IMR-90 (cell line): ENCODE results near the gene MSRB1. TPM values are rescaled to one million over a fixed set of nuclear protein-coding genes. Genes with fewer than 3 reads are reported as not detected.
A peak's percentile ranks its signal among the peaks of the same experiment; 100 is the strongest.

Experiments used
- ATAC-seq: fragments of 200-7000 bp; cut with Tn5 transposase; 2 replicates; pipeline ENCODE4 v1.9.1; 2020; ENCODE audit warnings: low read depth, mild to moderate bottlenecking, moderate library complexity
- BruUV-seq: library from RNA; stranded (reverse); fragments of 400-500 nt; replicated peaks from 2 replicates; lab custom pipeline; 2021; lab: Mats Ljungman, UMichigan
- CTCF ChIA-PET: fragments of 300-600 bp; formaldehyde crosslinking; extraction: SDS; loops from one replicate; lab custom pipeline; 2021; ENCODE audit warnings: antibody characterized with exemption; lab: Yijun Ruan, JAX
- POLR2A ChIA-PET: fragments of 300-600 bp; sonication (Branson Sonifier 250); formaldehyde crosslinking; loops from one replicate; lab custom pipeline; 2022; ENCODE audit warnings: antibody characterized with exemption; ENCODE audit not compliant: unreplicated experiment; lab: Charles Lee
- DNase-seq: peaks from one replicate; pipeline ENCODE4 v3.0.0; 2013
- H2AFZ ChIP-seq: replicated peaks from 2 replicates; pipeline ENCODE3; 2013; ENCODE audit warnings: low read length, mild to moderate bottlenecking; ENCODE audit not compliant: poor library complexity
- H2AK5ac ChIP-seq: 2 replicates; pipeline ENCODE4 v1.6.1; 2013; ENCODE audit warnings: low read depth, low read length, inconsistent platforms
- H2AK9ac ChIP-seq: replicated peaks from 2 replicates; pipeline ENCODE3; 2013; ENCODE audit warnings: mild to moderate bottlenecking, low read depth, low read length, moderate library complexity; ENCODE audit not compliant: poor library complexity
- H2BK120ac ChIP-seq: 2 replicates; pipeline ENCODE4 v1.6.1; 2013; ENCODE audit warnings: low read depth, low read length, inconsistent platforms
- H2BK15ac ChIP-seq: 3 replicates; pipeline ENCODE4 v1.6.1; 2013; ENCODE audit warnings: low read depth, low read length, inconsistent platforms
- H2BK20ac ChIP-seq: 2 replicates; pipeline ENCODE4 v1.6.1; 2013; ENCODE audit warnings: low read depth, mild to moderate bottlenecking, inconsistent platforms, low read length, moderate library complexity
- H2BK5ac ChIP-seq: 2 replicates; pipeline ENCODE4 v1.6.1; 2013; ENCODE audit warnings: mild to moderate bottlenecking, low read depth, low read length, inconsistent platforms; ENCODE audit not compliant: poor library complexity, severe bottlenecking
- H3K14ac ChIP-seq: replicated peaks from 2 replicates; pipeline ENCODE4 v1.6.1; 2013; ENCODE audit warnings: low read depth, low read length, inconsistent platforms
- H3K18ac ChIP-seq: 2 replicates; pipeline ENCODE4 v1.6.1; 2013; ENCODE audit warnings: low read depth, low read length, control low read depth
- H3K23ac ChIP-seq: 2 replicates; pipeline ENCODE4 v1.6.1; 2013; ENCODE audit warnings: low read depth, low read length, inconsistent platforms
- H3K27ac ChIP-seq: 2 replicates; pipeline ENCODE4 v1.5.1; 2013; ENCODE audit warnings: mild to moderate bottlenecking, control low read depth, low read length; ENCODE audit not compliant: insufficient read depth
- H3K27me3 ChIP-seq: 2 replicates; pipeline ENCODE4 v1.6.1; 2013; ENCODE audit warnings: low read length; ENCODE audit not compliant: control insufficient read depth, insufficient read depth
- H3K36me3 ChIP-seq: 2 replicates; pipeline ENCODE4 v1.6.1; 2013; ENCODE audit warnings: low read length, mixed read lengths; ENCODE audit not compliant: control insufficient read depth, insufficient read depth
- H3K4ac ChIP-seq: 2 replicates; pipeline ENCODE4 v1.6.1; 2013; ENCODE audit warnings: low read depth, low read length, inconsistent platforms
- H3K4me1 ChIP-seq: 2 replicates; pipeline ENCODE4 v1.6.1; 2013; ENCODE audit warnings: low read length, mixed read lengths; ENCODE audit not compliant: control insufficient read depth, insufficient read depth
- H3K4me2 ChIP-seq: 2 replicates; pipeline ENCODE4 v1.6.1; 2013; ENCODE audit warnings: low read depth, mild to moderate bottlenecking, control low read depth, low read length, moderate library complexity
- H3K4me3 ChIP-seq: 2 replicates; pipeline ENCODE4 v1.5.1; 2013; ENCODE audit warnings: low read depth, mild to moderate bottlenecking, control low read depth, low read length, moderate library complexity; ENCODE audit not compliant: insufficient read depth
- H3K56ac ChIP-seq: 2 replicates; pipeline ENCODE4 v1.6.1; 2013; ENCODE audit warnings: low read length, inconsistent platforms; ENCODE audit not compliant: insufficient read depth; ENCODE audit errors: extremely low read depth
- H3K79me1 ChIP-seq, 2 experiments: 2 replicates each; pipeline ENCODE4 v1.6.1; 2013; ENCODE audit warnings: low read length in 2 of 2, inconsistent platforms in 1 of 2, low read depth in 1 of 2
- H3K9ac ChIP-seq: 2 replicates; pipeline ENCODE4 v1.6.1; 2013; ENCODE audit warnings: low read depth, low read length, control low read depth
- H3K9me1 ChIP-seq: 2 replicates; pipeline ENCODE4 v1.6.1; 2013; ENCODE audit warnings: low read length, inconsistent platforms; ENCODE audit not compliant: insufficient read depth
- H3K9me3 ChIP-seq: 2 replicates; pipeline ENCODE4 v1.6.1; 2013; ENCODE audit warnings: low read length; ENCODE audit not compliant: control insufficient read depth, insufficient read depth
- H4K20me1 ChIP-seq: 2 replicates; pipeline ENCODE4 v1.6.1; 2013; ENCODE audit warnings: low read length, inconsistent platforms; ENCODE audit not compliant: insufficient read depth
- H4K5ac ChIP-seq: 2 replicates; pipeline ENCODE4 v1.6.1; 2013; ENCODE audit warnings: mild to moderate bottlenecking, low read depth, low read length, control low read depth
- H4K8ac ChIP-seq, 2 experiments: 2 replicates each; pipeline ENCODE4 v1.6.1; 2013; ENCODE audit warnings: low read depth in 2 of 2, low read length in 2 of 2, control low read depth in 1 of 2, inconsistent platforms in 1 of 2
- H4K91ac ChIP-seq: 2 replicates; pipeline ENCODE4 v1.6.1; 2013; ENCODE audit warnings: low read depth, low read length, inconsistent platforms; ENCODE audit not compliant: insufficient read depth
- MXI1 ChIP-seq: IDR thresholded peaks from 2 replicates; pipeline ENCODE4 v1.6.1; 2012; ENCODE audit warnings: low read depth, mild to moderate bottlenecking, low read length, moderate library complexity, borderline replicate concordance
- WGBS, 2 experiments: methylation state at CpG; one replicate each; pipeline versions ENCODE4 v1.1.5 to v1.1.7; 2013; ENCODE audit warnings: missing lambda C conversion rate in 2 of 2; ENCODE audit not compliant: insufficient read length in 1 of 2; ENCODE audit errors: extremely low coverage in 2 of 2; 5-methylcytosine and 5-hydroxymethylcytosine counted together
- dilution Hi-C: fragments of 300-500 bp; cut with HindIII; formaldehyde crosslinking; loops from one replicate; pipeline ENCODE4 v1.14.3; 2018; ENCODE audit warnings: low sequenced_read_pairs; ENCODE audit not compliant: unreplicated experiment
- in situ Hi-C: fragments of 300-500 bp; cut with MboI; formaldehyde crosslinking; loops from 3 replicates; pipeline ENCODE4 v1.14.3; 2019; ENCODE audit warnings: low sequenced_read_pairs, inconsistent platforms, mixed read lengths
- intact Hi-C: fragments of 100-400 bp; cut with micrococcal nuclease; formaldehyde crosslinking; loops from 2 replicates; pipeline ENCODE4 v1.10.0; 2022
- polyA plus RNA-seq, 3 experiments: library from polyadenylated mRNA; depleted of rRNA; stranded (reverse); fragments of >200 nt; gene quantifications; 2 replicates each; pipeline ENCODE4 v1.2.3, GENCODE V29; 2012; ENCODE audit warnings: low replicate concordance in 1 of 3
- total RNA-seq: library from RNA; depleted of rRNA; stranded (reverse); fragments of >200 nt; gene quantifications from 2 replicates; pipeline ENCODE4 v1.2.3, GENCODE V29; 2012
- TF ChIP-seq, protein P1 (sequence below): conservative IDR thresholded peaks from 2 replicates; pipeline ENCODE4 v1.5.1; 2012; ENCODE audit warnings: mild to moderate bottlenecking, low read depth, low read length, improper control_type of control experiment

MSRB1 gene
- total and polyA plus RNA-seq, 2 of the 4 experiments (the other 2 are of a cell fraction) = 17.0 to 32.3 TPM

DNA sequence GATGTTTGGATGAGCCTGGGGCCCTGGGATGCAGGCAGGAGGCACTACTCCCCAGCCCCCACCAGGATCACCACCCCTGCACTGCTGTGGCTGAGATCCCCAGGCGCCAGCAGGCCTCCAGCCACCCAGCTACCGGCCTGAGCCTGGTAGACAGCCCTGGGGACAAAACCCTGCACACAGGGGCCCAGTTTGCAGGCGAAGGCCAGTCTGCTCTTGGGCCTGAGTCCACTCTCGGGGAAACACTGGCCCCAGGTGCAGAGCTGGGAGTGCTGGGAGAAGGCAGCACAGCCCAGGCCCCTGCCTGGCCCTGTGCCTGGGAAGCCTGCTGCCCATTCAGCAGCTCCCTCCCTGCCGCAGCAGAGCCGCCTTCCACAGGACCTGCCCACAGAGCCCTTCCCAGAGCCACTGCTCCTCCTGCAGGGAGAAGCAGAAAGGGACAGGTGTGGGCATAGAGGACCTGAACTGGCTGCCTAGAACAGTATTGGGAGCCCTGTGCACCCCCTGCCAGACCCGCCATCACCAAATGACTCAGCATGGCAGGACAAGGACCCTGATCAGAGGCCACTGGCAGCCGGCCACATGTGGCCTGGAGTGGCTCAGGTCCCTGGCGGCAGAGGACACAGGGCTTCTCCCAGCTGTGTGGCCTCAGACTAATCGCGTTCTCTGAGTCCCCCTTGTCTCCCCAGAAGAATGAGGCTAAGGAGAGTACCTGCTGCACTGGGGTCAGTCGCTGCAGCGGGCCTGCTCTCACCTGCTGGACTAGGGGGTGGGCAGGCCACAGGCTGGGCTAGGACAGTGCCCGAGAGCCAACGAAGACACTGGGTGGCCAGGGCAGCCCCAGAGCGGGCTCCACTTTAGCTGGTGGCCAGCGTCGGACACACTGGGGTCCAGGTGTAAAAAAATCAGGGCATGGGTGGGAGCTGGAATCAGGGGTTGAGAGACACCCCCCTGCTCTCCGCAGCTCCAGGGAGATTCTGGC lies 10.7 kb downstream of the MSRB1 start:
- Histone ChIP-seq H3K27ac (no peak overlapping the region), H3K4ac (no peak overlapping the region), H4K8ac (no peak overlapping the region), H3K36me3 (peaks cover 2% of the 10 kb centered on the region; the same call in 1 of the 2 replicates), H2AK9ac (no peak overlapping the region), H3K4me3 (no peak overlapping the region), H2BK120ac (no peak overlapping the region), H2BK20ac (no peak overlapping the region), H3K18ac (no peak overlapping the region), H2AFZ (peak overlapping the region; percentile 32), H3K9ac (no peak overlapping the region), H3K23ac (no peak overlapping the region), H4K20me1 (no peaks in the 10 kb centered on the region), H3K4me1 (no peaks in the 10 kb centered on the region), H3K14ac (no peak overlapping the region), H2BK5ac (no peak overlapping the region), H2AK5ac (no peak overlapping the region), H3K79me1 (no peaks in the 10 kb centered on the region), H3K9me1 (no peaks in the 10 kb centered on the region), H3K56ac (no peak overlapping the region), H3K27me3 (peaks cover 4% of the 10 kb centered on the region; the same call in 1 of the 2 replicates), H4K5ac (no peak overlapping the region), H3K9me3 (no peaks in the 10 kb centered on the region), H2BK15ac (no peak overlapping the region), H4K91ac (no peak overlapping the region), H3K4me2 (no peak overlapping the region)
- ChIA-PET POLR2A (no interaction called here), CTCF (no interaction called here)
- ATAC-seq = no peak
- DNase-seq = no peak
- intact Hi-C loops (no loop called here), in situ Hi-C loops (loop anchor here (5.0 kb wide), 1 partner anchor 70 kb away; no protein-coding TSS in a partner anchor), dilution Hi-C loops (no loop called here)
- no peak for TF ChIP-seq MXI1
- TF ChIP-seq, protein P1, sequence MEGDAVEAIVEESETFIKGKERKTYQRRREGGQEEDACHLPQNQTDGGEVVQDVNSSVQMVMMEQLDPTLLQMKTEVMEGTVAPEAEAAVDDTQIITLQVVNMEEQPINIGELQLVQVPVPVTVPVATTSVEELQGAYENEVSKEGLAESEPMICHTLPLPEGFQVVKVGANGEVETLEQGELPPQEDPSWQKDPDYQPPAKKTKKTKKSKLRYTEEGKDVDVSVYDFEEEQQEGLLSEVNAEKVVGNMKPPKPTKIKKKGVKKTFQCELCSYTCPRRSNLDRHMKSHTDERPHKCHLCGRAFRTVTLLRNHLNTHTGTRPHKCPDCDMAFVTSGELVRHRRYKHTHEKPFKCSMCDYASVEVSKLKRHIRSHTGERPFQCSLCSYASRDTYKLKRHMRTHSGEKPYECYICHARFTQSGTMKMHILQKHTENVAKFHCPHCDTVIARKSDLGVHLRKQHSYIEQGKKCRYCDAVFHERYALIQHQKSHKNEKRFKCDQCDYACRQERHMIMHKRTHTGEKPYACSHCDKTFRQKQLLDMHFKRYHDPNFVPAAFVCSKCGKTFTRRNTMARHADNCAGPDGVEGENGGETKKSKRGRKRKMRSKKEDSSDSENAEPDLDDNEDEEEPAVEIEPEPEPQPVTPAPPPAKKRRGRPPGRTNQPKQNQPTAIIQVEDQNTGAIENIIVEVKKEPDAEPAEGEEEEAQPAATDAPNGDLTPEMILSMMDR = 0 out of 2 replicates have a peak, but pooled peaks have one; percentile 5
- WGBS, 2 experiments = 60% methylated on average over 12 of the region's 19 CpGs; no CpG with 5 or more reads in 1 of the 2 experiments
- no TSS peak for BruUV-seq
